ENCODE data around the gene DNAH10.

Gene DNAH10

GRCh38 chr12:123754041-123754772, 7.9 kb upstream of the DNAH10 start:
- Histone ChIP-seq H3K9me2 (ENCODE audit: low read depth, low read length) (no peaks in the 10 kb centered on the region), H3K27me3 (ENCODE audit: insufficient read depth, low read length) (no peaks in the 10 kb centered on the region), H3K27ac (ENCODE audit: low read depth, low read length, poor library complexity, severe bottlenecking) (no peak overlapping the region), H3K4me3 (ENCODE audit: low read depth, low read length, poor library complexity, severe bottlenecking) (no peak overlapping the region), H3K4me1 (ENCODE audit: insufficient read depth, low read length, severe bottlenecking) (no peaks in the 10 kb centered on the region), H3K9ac (ENCODE audit: low read length) (no peak overlapping the region), H3K4me2 (ENCODE audit: low read length) (no peak overlapping the region), H3K36me3 (ENCODE audit: insufficient read depth, low read length) (peaks cover 71% of the 10 kb centered on the region), H3F3A (ENCODE audit: insufficient read depth, low read length) (no peaks in the 10 kb centered on the region; the same call in 1 of the 2 replicates), H3K9me3 (ENCODE audit: low read length) (no peaks in the 10 kb centered on the region), H3K79me2 (ENCODE audit: insufficient read depth, low read length) (no peaks in the 10 kb centered on the region), H4K20me1 (ENCODE audit: insufficient read depth, low read length) (no peaks in the 10 kb centered on the region), H2AFZ (ENCODE audit: low read length) (no peak overlapping the region)
- TF ChIP-seq CTCF (IDR thresholded peaks at IDR 0.05; ENCODE audit: low read length): no peak
- TF ChIP-seq EZH2 (IDR thresholded peaks at IDR 0.05; ENCODE audit: borderline replicate concordance, low read length): no peak

- Histone ChIP-seq H2AFZ (ENCODE audit: low read length) (no peak overlapping the region), H3F3A (ENCODE audit: insufficient read depth, low read length) (no peaks in the 10 kb centered on the region; the same call in 1 of the 2 replicates), H4K20me1 (ENCODE audit: insufficient read depth, low read length) (no peaks in the 10 kb centered on the region), H3K4me2 (ENCODE audit: low read length) (no peak overlapping the region), H3K9me2 (ENCODE audit: low read depth, low read length) (no peaks in the 10 kb centered on the region), H3K4me1 (ENCODE audit: insufficient read depth, low read length, severe bottlenecking) (peaks cover 14% of the 10 kb centered on the region), H3K27me3 (ENCODE audit: insufficient read depth, low read length) (no peaks in the 10 kb centered on the region), H3K4me3 (ENCODE audit: low read depth, low read length, poor library complexity, severe bottlenecking) (no peak overlapping the region), H3K36me3 (ENCODE audit: insufficient read depth, low read length) (peaks cover 52% of the 10 kb centered on the region), H3K27ac (ENCODE audit: low read depth, low read length, poor library complexity, severe bottlenecking) (no peak overlapping the region), H3K9ac (ENCODE audit: low read length) (no peak overlapping the region), H3K79me2 (ENCODE audit: insufficient read depth, low read length) (no peaks in the 10 kb centered on the region), H3K9me3 (ENCODE audit: low read length) (no peaks in the 10 kb centered on the region)
- no peak for TF ChIP-seq CTCF (IDR thresholded peaks at IDR 0.05; ENCODE audit: low read length)
- no peak for TF ChIP-seq EZH2 (IDR thresholded peaks at IDR 0.05; ENCODE audit: borderline replicate concordance, low read length)
Observed at GRCh38 chr12:123757561-123757960, 4.5 kb upstream of the DNAH10 start.

- TF ChIP-seq CTCF (IDR thresholded peaks at IDR 0.05; ENCODE audit: low read length) (no peak), EZH2 (IDR thresholded peaks at IDR 0.05; ENCODE audit: borderline replicate concordance, low read length) (no peak)
- no peaks in the 10 kb centered on the region for H4K20me1 ChIP-seq (ENCODE audit: insufficient read depth, low read length)
- H3K27me3 ChIP-seq (ENCODE audit: insufficient read depth, low read length): no peaks in the 10 kb centered on the region
- H3K4me3 ChIP-seq (ENCODE audit: low read depth, low read length, poor library complexity, severe bottlenecking): no peak overlapping the region
- H3K9ac ChIP-seq (ENCODE audit: low read length): no peak overlapping the region
- no peak overlapping the region for H3K4me2 ChIP-seq (ENCODE audit: low read length)
- no peaks in the 10 kb centered on the region for H3K9me2 ChIP-seq (ENCODE audit: low read depth, low read length)
- no peak overlapping the region for H2AFZ ChIP-seq (ENCODE audit: low read length)
- no peak overlapping the region for H3K27ac ChIP-seq (ENCODE audit: low read depth, low read length, poor library complexity, severe bottlenecking)
- no peaks in the 10 kb centered on the region; the same call in 1 of the 2 replicates for H3F3A ChIP-seq (ENCODE audit: insufficient read depth, low read length)
- no peaks in the 10 kb centered on the region for H3K9me3 ChIP-seq (ENCODE audit: low read length)
- H3K36me3 ChIP-seq (ENCODE audit: insufficient read depth, low read length): peaks cover 27% of the 10 kb centered on the region
- no peaks in the 10 kb centered on the region for H3K79me2 ChIP-seq (ENCODE audit: insufficient read depth, low read length)
- peaks cover 20% of the 10 kb centered on the region for H3K4me1 ChIP-seq (ENCODE audit: insufficient read depth, low read length, severe bottlenecking)
Observed at GRCh38 chr12:123760267-123760938, 1.7 kb upstream of the DNAH10 start.
